OCI-LY3 (cell line): ENCODE data around the gene RASSF6.
A peak's percentile ranks its signal among the peaks of the same experiment; 100 is the strongest.

Source experiments
- H2AFZ ChIP-seq: fragments of 200-600, 300-600 bp; shearing (Covaris generic); 2 replicates; pipeline ENCODE4 v1.6.0; 2014; ENCODE audit warnings: antibody characterized with exemption, low read depth, low read length
- H3K27ac ChIP-seq: fragments of 200-600, 300-600 bp; sonication (generic); 2 replicates; pipeline ENCODE4 v1.5.1; 2014; ENCODE audit warnings: mild to moderate bottlenecking, low read length, moderate library complexity, mixed read lengths
- H3K27me3 ChIP-seq: fragments of 200-600, 300-600 bp; sonication (generic); 2 replicates; pipeline ENCODE4 v1.6.1; 2014; ENCODE audit warnings: low read depth, low read length, mixed read lengths
- H3K36me3 ChIP-seq: fragments of 200-600, 300-600 bp; sonication (generic); replicated peaks from 2 replicates; pipeline ENCODE3; 2014; ENCODE audit warnings: low read depth, low read length, mixed read lengths
- H3K4me1 ChIP-seq: fragments of 300-600, 200-600 bp; sonication (generic); 2 replicates; pipeline ENCODE4 v1.6.1; 2014; ENCODE audit warnings: low read length, mixed read lengths
- H3K4me2 ChIP-seq: fragments of 200-600, 300-600 bp; sonication (generic); 2 replicates; pipeline ENCODE4 v1.6.1; 2014; ENCODE audit warnings: low read length, mixed read lengths
- H3K4me3 ChIP-seq: fragments of 300-600, 200-600 bp; sonication (generic); 2 replicates; pipeline ENCODE4 v1.5.1; 2014; ENCODE audit warnings: antibody characterized with exemption, mild to moderate bottlenecking, low read length, moderate library complexity
- H3K79me2 ChIP-seq: fragments of 300-600, 200-600 bp; shearing (Covaris generic); 2 replicates; pipeline ENCODE4 v1.6.1; 2014; ENCODE audit warnings: mild to moderate bottlenecking, low read length, mixed read lengths
- H3K9ac ChIP-seq: fragments of 300-600, 200-600 bp; shearing (Covaris generic); 2 replicates; pipeline ENCODE4 v1.6.0; 2014; ENCODE audit warnings: mild to moderate bottlenecking, low read length, moderate library complexity
- H3K9me3 ChIP-seq: fragments of 200-600, 300-600 bp; shearing (Covaris generic); 2 replicates; pipeline ENCODE4 v1.6.1; 2014; ENCODE audit warnings: low read length, mixed read lengths; ENCODE audit not compliant: insufficient read depth
- H4K20me1 ChIP-seq: fragments of 200-600, 300-600 bp; sonication (generic); 2 replicates; pipeline ENCODE4 v1.6.1; 2016; ENCODE audit warnings: low read length, mixed read lengths; ENCODE audit not compliant: insufficient read depth
- CTCF ChIP-seq: fragments of 200-600, 300-600 bp; sonication (generic); IDR thresholded peaks from 2 replicates; pipeline ENCODE4 v1.5.1; 2014; ENCODE audit warnings: antibody characterized with exemption, low read length, low read depth
- EZH2phosphoT487 ChIP-seq: fragments of 200-600 bp; shearing (Covaris generic); IDR thresholded peaks from 2 replicates; pipeline ENCODE4 v1.6.1; 2018; ENCODE audit warnings: antibody characterized with exemption, mixed run types, low read depth

RASSF6 gene

DNA sequence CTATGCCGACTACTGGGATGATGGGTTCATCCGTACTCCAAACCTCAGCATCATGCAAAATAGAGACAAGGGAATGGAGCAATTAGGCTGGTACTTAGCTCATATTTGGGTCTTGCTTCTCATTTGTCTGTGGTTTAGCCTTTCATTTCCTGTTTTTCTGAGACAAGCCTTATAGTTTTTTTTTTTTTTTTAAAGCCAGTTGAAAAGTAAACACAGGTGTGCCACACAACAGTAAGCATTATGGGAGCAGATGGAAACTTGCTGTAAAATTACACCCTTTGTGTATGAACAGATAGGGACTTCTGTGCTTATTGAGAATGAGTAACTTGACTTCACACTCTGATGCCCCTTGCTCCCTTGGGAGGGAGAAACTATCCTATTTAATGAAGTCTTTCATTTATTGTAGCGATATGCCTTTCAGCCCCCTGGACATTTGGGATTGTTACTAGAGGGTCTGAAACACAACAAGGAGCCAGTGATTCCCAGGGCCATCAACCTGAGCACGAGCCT, 13.7 kb downstream of the RASSF6 start:
- Histone ChIP-seq H3K4me2 (peak overlapping the region; percentile 47), H2AFZ (no peak overlapping the region), H3K9ac (no peak overlapping the region), H3K9me3 (peaks cover 17% of the 10 kb centered on the region; the same call in 1 of the 2 replicates), H3K36me3 (no peaks in the 10 kb centered on the region), H3K27me3 (peaks cover 31% of the 10 kb centered on the region), H3K27ac (peak overlapping the region; percentile 12; the same call in 1 of the 2 replicates), H3K79me2 (no peaks in the 10 kb centered on the region), H4K20me1 (no peaks in the 10 kb centered on the region), H3K4me3 (no peak overlapping the region), H3K4me1 (peaks cover 51% of the 10 kb centered on the region)
- TF ChIP-seq CTCF (no peak), EZH2phosphoT487 (no peak)

DNA sequence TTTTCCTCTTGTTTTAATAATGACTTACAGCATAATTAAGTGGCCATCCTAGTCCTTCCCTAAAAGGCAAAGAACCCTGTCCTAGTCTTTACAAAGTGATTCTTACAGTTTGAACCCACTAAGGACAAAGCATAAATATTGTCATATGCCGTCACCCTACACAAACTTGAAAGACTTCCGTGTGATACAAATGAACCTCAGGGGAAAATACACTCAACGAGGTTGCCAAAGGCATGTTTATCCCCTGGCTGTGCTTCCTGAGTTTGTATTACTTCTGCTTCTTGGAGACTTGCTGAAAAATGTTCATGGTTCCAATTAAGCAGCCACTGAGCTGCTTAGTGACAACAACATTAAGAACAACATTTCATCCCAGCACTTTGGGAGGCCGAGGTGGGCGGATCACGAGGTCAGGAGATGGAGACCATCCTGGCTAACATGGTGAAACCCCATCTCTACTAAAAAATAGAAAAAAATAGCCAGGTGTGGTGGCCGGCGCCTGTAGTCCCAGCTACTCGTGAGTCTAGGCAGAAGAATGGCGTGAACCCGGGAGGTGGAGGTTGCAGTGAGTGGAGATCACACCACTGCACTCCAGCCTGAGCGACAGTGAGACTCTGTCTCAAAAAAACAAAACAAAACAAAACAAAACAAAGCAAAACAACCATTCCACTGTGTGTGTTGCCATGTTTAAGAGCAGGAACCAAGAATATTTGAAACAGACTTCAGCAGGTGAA, 16.2 kb downstream of the RASSF6 start:
- Histone ChIP-seq H3K79me2 (no peaks in the 10 kb centered on the region), H3K9me3 (peaks cover 17% of the 10 kb centered on the region; the same call in 1 of the 2 replicates), H3K27me3 (peaks cover 15% of the 10 kb centered on the region), H3K27ac (peak overlapping the region; percentile 50), H3K36me3 (no peaks in the 10 kb centered on the region), H3K9ac (peak overlapping the region; percentile 7; the same call in 1 of the 2 replicates), H4K20me1 (no peaks in the 10 kb centered on the region), H3K4me1 (peaks cover 54% of the 10 kb centered on the region), H2AFZ (peak overlapping the region; percentile 66), H3K4me2 (peak overlapping the region; percentile 32), H3K4me3 (peak overlapping the region; percentile 39)
- TF ChIP-seq CTCF (no peak), EZH2phosphoT487 (no peak)

- no peak overlapping the region for H2AFZ ChIP-seq
- peaks cover 8% of the 10 kb centered on the region; the same call in 1 of the 2 replicates for H3K27me3 ChIP-seq
- 0 out of 2 replicates have a peak overlapping the region, but pooled peaks have one; percentile 39 for H3K4me3 ChIP-seq
- peaks cover 17% of the 10 kb centered on the region; the same call in 1 of the 2 replicates for H3K9me3 ChIP-seq
- H3K79me2 ChIP-seq, result no peaks in the 10 kb centered on the region
- H3K4me1 ChIP-seq, result peaks cover 48% of the 10 kb centered on the region
- no peaks in the 10 kb centered on the region for H4K20me1 ChIP-seq
- H3K27ac ChIP-seq, result peak overlapping the region; percentile 50; the same call in 1 of the 2 replicates
- H3K9ac ChIP-seq, result no peak overlapping the region; the same call in 1 of the 2 replicates
- no peak for TF ChIP-seq CTCF
- no peak for TF ChIP-seq EZH2phosphoT487
- peak overlapping the region; percentile 32 for H3K4me2 ChIP-seq
- no peaks in the 10 kb centered on the region for H3K36me3 ChIP-seq
These were observed 16.9 kb downstream of the RASSF6 start for GRCh38 chr4:73603271-73603710.

DNA sequence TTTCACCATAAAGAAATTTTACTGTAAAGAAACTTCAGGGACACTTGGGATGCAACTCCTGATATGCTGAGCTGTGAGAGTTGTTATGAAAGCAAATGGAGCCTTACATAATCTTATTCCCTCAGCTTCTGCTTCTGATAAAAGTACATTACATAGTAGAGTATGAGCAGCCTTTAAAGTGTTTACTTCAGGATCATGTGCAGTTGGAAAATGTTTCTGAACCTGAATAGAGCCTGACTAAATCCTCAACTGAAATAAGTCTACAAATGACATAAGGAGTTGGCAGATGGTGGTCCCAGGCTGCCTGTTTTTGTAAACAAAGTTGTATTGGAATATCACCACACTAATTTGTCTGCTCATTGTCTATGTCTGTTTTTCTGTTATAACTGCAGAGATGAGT, 19.3 kb downstream of the RASSF6 start:
- H3K79me2 ChIP-seq, result no peaks in the 10 kb centered on the region
- no peaks in the 10 kb centered on the region for H3K36me3 ChIP-seq
- no peak for TF ChIP-seq EZH2phosphoT487
- no peak for TF ChIP-seq CTCF
- H2AFZ ChIP-seq, result no peak overlapping the region
- H4K20me1 ChIP-seq, result no peaks in the 10 kb centered on the region
- peaks cover 7% of the 10 kb centered on the region; the same call in 1 of the 2 replicates for H3K9me3 ChIP-seq
- peaks cover 31% of the 10 kb centered on the region for H3K4me1 ChIP-seq
- H3K4me3 ChIP-seq, result no peak overlapping the region
- peaks cover 4% of the 10 kb centered on the region; the same call in 1 of the 2 replicates for H3K27me3 ChIP-seq
- no peak overlapping the region for H3K27ac ChIP-seq
- no peak overlapping the region for H3K4me2 ChIP-seq
- no peak overlapping the region for H3K9ac ChIP-seq
